ENCODE measurements around the gene MICA.
"Not testable (repeated sequence)": the region's sequence is repeated elsewhere in the genome, so short reads cannot be mapped to it uniquely, and the experiment has no call there.

GRCh38 chr6:31446999-31447789, 43.8 kb downstream of the MICA start:
- TF ChIP-seq EZH2 (IDR thresholded peaks at IDR 0.05; ENCODE audit: borderline replicate concordance, low read length); CTCF (IDR thresholded peaks at IDR 0.05; ENCODE audit: low read length): not testable (repeated sequence)

Data from OCI-LY1 (cell line).